Measurements from ENCODE around the gene SYNC.
"Not testable (repeated sequence)": the region's sequence is repeated elsewhere in the genome, so short reads cannot be mapped to it uniquely, and the experiment has no call there.

The SYNC gene

DNA sequence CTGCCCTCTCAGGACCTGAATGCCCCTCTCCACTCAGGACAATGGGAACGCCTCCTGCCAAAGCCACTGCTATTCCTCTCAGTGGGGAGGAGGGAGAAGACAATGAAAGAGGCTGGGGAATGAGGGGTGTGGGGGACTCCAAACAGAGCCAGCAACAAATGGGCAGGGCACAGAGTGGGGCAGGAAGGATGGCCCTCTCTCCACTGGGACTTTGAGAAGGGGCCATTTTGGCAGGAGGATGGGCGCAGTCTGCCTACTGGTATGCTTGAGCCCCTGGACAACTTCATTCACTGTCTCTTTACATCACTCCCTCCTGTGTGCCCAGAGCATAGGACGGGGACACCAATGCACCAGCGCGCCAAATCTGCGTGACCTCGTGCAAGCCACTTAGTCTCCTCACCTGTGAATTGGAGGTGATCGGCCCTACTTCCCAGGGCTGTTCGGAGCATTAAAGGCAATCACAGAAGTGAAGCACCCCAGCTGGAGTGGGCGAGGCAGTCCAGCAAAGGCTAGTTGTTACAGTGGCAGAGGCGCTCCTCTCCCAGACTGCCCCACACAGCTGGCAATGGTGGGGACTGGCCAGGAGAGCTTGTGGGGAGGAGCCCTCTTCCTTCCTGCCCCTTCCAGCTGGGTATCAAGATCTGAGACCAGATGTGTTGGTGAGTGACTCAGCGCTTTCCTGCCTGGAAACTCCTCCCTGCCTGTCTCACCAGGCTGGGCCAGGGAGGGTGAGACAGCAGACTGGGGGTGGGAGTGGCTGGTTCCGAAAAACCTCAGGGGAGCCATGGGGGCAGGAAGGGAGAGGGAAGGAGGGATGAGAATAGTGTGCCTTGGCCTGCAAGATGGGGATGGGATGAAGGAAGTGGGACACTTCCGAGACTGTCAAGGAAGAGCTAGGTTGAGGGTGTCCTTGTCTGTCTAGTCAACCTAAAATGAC lies 22.4 kb upstream of the SYNC start:
- DNase-seq: peak; percentile 97

DNA sequence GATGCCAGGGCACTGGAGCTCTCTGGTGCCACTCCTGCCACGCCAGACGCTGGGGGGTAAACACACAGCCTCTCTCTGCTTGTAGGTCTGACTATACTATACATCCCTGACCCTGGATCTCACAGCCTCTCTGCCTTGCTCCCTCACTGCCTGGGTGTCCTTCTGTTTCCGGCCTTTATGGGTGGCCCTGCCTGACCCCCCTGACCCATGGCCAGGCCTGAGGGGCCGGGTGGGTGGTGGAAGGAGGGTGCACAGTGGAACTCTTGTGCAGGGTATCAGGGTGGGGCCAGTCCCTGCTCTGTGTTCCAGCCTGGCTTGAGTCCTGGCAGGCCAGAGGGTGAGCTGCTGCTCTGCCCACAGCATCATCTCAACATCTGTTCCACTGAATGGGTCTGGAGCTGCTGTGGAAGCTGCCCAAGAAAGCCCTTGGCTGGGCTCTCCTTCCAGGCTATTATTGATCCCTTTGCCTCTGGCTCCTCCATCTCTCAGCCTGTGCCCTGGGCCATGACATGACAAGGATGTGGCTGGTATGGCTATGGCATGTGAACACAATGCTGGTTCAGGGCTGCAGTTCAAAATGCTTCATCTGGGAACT lies 17.2 kb upstream of the SYNC start:
- no peak for DNase-seq

DNA sequence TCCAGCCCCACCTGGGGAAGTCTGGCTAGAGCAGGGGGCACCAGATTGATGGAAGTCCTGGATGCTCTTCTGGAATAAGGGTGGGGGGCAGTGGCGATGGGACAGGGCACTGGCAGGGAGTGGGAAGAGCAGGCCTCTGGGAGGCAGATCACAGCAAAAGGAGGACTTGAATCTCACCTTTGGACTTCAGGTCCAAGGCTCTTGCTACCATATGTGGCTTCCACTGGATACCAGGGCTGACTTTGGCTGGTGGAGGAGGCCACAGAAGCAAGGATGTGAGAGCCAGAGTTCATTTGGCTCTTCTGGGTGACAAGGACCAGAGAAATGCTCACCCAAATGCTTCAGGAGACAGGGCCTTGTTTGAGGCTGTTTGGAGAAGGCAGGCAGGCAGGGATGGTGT lies 16.0 kb upstream of the SYNC start:
- no peak for DNase-seq

DNA sequence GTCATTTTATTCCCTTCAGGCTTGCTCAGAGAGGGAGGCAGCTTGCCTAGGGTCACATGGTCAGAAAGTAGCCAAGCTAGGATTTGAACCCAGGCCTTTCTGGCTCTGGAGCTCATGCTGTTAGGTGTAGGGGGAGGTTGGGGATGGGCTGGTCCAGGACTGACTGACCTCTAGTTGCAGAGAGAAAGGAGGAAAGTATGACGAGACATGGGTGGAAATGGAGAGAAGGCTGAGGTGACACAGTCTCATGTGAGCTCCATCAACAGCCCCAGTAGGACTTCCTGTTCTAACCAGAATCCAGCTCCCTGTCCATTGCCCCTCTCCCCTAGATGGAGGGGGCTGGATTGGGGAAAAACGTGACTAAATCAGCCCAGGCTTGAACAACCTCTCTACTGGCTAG lies 15.5 kb upstream of the SYNC start:
- no peak for DNase-seq

DNA sequence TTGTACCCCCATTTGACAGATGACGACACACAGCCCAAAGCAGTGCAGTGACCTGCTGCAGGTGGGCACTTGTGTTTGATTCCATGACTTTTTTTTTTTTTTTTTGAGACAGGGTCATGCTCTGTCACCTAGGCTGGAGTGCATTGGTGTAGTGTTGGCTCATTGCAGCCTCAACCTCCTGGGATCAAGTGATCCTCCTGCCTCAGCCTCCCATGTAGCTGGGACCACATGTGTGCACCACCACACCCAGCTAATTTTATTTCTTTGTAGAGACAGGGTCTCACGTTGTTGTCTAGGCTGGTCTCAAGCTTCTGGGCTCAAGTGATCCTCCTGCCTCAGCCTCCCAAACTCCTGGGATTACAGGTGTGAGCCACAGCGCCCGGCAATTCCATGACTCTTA lies 14.9 kb upstream of the SYNC start:
- no peak for DNase-seq

DNA sequence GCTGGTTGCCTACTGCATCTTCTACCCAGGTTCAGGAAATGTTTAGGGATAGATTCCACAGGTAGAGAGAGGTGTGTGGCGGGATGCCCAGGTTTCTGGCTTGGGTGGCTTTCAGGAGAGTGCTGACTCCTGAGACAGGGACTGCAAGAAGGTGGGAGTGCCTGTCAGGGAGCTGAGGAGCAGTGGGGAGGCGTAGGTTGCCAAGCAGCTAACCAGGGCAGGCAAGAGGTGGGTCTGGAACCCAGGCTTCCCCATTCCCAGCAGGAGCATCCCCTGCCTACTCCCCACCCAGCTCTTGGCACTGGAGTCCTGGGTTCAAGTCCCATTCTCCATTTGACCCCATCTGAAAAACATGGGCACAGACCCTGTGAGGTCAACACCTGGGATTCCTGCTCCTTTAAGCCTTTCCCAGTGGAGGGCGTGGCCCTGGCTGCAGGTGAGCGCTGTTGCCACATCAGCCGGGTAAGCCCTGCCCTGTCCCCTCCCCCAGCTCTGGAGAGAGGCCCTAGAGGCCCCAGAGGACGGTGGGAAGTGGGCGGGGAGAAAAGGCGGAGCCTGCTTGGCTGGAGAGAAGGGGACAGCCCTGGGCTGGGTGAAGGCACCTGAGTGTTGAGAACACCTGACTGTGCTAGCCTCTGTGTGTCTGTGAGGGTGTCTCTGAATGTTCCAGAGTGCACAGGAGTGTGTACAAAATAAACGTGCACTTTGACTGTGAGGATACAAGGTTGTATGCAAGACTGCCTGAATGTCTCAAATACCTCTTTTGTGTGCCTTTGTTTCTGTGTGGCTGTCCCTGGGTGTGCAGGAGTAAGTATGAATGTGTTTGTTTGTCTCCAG lies 14.0 kb upstream of the SYNC start:
- peak; percentile 83 for DNase-seq

DNA sequence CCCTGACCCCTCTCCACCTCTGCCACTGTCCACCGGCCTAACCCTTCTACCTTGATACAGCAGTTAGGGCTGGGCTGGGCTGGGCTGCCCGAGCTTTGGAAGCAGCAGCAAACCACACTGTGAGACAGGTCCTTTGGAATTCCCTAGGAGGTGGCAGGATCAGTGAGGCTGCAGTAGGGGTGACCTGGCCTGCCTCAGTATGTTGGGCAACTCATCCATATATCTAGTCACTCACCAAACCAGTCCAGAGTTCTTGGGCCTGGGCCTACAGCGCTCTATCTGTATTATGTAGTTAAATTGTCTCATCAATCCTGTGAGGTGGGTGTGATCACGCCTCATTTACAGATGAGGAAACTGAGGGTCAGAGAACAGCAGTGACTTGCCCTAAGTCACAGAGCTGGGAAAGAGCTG lies 13.3 kb upstream of the SYNC start:
- DNase-seq: no peak

DNA sequence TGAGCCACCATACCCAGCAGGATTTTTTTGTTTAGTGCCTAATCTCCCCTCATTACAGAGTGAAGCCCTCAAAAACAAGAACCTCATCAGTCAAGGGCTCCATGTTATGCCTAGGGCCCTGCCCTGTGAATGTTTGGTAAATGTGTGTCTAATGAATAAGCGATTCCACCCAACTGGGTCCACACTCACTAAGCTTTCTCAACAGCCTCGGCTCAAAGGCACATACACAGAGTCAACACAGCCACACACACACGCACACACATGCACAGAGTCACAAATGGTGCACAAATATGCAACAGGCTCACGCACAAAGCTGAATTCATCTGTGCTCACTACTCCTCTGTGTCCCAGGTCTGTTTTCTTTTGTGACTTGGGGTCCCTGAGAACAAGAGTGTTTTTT lies 11.7 kb upstream of the SYNC start:
- no peak for DNase-seq

DNA sequence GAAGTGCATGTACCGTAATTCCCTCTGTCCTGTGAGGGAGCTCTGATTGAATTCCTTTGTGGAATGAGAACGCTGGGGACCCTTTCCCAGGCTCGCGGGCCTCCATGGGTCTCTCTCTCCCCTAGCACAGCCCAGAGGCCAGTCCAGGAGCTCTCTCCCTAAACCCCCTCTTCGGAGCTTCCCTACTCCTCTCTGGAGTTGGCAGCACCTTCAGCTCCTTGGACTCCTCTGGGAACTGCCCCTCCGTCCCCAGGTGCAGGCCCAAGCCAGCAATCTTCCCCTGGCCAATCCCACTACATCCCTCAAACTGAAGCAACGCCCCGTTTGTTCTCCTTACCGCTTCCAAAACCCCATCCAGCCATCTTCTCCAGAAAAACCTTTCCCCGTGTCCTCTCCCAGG lies 10.5 kb upstream of the SYNC start:
- DNase-seq: no peak

DNA sequence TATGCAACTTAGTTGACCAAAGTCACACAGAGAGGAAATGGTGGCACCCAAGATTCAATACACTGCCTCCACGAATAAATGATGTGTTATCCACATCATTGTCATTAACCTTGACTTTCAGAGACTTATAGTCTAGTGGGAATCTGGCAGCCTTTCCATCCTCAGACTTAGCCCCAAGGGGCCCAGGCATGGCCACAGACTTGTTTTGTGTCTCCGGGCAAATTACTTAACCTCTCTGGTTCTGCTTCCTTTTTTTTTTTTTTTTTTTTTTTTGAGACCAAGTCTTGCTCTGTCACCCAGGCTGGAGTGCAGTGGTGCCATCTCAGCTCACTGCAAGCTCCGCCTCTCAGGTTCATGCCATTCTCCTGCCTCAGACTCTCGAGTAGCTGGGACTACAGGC lies 8.7 kb upstream of the SYNC start:
- not testable (repeated sequence) for DNase-seq

DNA sequence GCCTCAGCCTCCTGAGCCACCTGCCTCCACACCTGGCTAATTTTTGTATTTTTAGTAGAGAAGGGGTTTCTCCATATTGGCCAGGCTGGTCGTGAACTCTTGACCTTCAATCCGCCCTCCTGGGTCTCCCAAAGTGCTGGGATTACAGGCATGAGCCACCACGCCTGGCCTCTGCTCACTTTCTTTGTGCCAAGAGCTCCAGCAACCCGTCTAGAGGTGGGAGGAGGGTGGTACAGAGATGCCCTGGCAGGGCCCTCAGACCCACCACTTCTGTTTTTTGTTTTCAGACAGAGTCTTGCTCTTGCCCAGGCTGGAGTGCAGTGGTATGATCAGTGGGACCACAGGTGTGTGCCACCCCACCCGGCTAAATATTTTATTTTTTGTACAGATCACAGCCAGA lies 6.9 kb upstream of the SYNC start:
- peak; percentile 57 for DNase-seq

DNA sequence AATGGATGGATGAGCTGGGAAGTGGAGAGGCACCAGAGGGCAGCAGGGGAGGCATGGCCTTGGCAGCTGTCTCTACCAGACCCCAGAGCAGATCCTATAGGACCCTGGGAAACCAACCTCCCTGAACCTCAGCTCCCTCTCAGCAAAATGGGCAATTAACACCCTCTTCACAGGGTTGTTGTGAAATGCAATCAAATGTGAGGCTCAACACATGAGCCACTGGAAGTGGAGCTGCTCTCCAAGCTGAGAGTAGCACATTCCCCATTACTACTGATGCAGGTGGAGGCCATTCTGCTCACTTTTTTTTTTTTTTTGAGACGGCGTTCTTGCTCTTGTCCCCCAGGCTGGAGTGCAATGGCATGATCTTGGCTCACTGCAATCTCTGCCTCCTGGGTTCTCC lies 6.5 kb upstream of the SYNC start:
- no peak for DNase-seq

DNA sequence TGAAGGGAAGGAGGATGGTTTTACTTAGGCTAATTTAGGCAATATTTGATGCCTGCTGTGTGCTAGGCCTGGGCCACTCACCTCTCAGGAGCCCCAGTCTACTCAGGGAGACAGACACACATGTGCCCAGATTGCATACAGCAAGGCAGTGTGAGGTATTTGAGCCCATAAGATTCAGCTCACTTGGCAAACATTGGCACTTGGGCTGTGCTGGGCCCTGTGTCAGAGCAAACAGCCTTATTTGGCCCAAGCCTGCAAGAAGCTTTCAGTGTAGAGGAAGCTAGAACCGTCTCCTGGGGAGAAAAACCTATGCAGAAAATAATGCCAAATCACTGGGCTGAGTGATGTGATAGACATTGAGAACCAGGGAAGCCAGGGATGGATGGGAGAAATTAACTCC lies 3.9 kb upstream of the SYNC start:
- no peak for DNase-seq

DNA sequence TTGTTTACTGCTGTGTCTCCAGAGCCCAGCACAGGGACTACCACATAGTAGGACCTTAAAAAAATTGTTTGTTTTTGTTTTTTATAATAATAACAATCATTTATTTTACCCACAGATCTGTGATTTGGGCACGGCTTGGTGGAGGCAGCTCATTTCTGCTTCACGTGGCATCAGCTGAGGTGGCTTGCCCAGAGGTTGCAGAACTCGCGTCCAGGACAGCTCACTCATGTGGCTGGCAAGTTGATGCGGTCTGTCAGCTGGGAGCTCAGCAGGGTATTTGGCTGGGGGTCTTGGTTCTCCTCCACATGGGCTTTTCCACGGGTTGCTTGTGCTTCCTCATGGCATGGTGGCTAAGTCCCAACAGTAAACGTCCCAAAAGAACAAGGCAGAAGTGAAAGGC lies 2.9 kb upstream of the SYNC start:
- no peak for DNase-seq

DNA sequence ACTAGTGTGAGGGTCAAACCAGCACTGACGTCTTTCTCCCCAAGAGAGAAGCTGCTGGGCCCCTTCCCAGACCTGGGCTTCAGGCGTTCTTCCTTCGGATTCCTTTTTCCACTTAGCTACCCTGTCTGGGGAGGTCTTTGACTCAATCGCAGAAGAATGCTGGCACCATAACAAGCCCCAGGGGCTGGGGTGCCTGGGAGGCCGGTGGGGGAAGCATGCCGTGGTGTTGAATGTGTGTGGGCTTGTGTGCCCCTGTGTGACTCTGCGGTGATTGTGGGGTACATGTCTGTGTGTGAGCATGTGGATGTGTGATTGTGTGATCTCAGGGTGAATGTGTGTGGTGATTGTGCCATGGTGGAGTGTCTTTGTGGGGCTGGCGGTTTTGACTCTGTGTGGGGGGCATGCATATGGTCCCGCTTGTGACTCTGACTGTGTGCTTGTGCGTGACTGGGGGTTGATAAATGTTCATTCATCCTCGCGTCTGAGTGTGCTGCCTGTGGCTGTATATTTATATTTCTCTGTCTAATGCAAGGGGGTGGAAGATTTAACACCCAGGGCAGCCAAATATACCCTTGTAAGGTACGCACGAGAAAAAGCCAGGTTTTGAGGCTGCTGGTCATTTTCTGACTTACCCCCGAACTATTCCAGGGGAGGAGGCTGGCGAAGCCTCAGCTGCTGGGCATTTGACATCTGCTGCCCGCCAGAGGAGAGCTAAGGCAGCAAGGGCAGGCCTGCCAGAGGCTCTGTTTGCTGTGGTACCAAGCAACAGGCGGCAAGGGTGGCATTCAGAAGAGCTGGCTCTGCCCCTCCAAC lies 1.1 kb upstream of the SYNC start:
- no peak for DNase-seq

DNA sequence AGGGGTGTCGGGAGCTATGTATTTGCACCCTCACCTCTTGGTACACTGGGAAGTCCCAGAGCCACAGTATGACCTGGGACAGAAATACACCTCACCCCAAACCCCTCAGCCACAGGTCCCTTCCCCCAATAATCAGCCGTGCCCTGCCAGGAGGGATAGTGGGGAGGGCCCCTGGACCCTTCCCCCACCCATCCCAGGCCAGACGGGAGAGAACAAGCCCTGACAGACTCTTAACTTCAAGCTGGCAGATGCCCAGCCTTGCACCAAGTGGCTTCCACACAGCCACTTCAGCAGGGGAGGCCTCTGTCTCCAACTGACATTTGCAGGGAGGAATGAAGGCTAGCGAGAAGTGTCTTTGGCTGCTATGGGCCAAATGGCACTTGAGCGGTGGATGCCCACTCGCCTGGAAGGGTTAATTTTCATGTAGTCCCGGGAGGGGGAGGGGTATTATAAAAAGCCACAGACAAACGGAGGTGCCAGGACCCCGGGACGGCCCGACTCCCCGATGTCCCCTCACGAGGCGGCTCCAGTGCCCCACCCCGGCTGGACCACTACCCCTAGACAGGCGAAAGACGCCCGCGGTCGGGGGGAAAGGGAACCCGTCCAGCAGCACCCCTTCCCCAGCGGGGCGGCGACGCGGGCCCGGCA lies 495 bp downstream of the SYNC start:
- peak; percentile 40 for DNase-seq

DNA sequence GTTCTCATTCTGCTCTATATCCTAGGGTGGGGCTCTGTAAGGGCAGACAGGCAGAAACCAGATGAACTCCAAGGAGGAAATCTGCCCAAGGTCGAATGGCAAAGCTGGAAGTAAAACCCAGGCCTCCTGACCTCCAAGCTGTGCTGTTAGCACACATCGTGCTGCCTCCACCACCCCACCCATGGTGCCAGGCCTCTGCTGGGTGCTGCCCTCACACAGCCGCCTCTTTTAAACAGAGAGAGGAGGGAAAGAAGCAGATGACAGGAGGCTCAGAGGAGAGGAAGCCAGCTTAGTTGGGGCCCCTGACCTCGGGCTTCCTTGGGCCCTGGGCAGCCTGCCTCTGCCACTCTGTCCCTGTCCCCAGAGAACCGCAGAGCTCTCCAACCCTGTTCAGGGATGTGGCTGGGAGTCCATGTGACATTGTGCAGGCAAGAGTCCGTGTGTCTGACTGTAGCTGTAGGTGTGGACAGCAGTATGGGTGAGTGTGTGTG lies 1.1 kb downstream of the SYNC start:
- no peak for DNase-seq

DNA sequence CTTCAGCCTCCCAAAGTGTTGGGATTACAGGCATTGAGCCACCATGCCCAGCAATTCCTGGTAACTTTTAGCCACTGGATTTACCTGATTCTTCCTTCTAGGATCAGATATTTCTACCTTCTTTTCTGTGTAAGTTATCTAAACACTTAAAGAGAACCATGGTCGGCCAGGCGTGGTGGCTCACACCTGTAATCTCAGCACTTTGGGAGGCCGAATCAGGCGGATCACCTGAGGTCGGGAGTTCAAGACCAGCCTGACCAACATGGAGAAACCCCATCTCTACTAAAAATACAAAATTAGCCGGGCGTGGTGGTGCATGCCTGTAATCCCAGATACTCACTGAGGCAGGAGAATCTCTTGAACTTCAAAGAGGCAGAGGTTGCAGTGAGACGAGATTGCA lies 5.6 kb downstream of the SYNC start:
- not testable (repeated sequence) for DNase-seq

DNA sequence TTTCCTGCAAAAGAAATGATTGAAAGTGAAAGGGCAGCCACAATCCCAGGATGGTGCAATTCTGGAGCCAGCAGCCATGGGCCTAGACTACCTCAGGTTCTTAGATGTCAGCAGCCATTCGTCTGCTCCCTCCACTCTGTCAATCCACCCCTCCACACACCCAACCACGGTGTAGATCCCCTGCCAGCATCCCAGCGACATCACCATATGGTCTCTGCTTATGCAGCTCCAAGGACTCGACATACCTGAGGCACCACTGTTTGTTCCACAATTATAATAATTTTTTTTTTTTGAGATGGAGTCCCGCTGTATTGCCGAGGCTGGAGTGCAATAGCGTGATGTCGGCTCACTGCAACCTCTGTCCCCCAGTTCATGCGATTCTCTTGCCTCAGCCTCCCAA lies 6.5 kb downstream of the SYNC start:
- no peak for DNase-seq

DNA sequence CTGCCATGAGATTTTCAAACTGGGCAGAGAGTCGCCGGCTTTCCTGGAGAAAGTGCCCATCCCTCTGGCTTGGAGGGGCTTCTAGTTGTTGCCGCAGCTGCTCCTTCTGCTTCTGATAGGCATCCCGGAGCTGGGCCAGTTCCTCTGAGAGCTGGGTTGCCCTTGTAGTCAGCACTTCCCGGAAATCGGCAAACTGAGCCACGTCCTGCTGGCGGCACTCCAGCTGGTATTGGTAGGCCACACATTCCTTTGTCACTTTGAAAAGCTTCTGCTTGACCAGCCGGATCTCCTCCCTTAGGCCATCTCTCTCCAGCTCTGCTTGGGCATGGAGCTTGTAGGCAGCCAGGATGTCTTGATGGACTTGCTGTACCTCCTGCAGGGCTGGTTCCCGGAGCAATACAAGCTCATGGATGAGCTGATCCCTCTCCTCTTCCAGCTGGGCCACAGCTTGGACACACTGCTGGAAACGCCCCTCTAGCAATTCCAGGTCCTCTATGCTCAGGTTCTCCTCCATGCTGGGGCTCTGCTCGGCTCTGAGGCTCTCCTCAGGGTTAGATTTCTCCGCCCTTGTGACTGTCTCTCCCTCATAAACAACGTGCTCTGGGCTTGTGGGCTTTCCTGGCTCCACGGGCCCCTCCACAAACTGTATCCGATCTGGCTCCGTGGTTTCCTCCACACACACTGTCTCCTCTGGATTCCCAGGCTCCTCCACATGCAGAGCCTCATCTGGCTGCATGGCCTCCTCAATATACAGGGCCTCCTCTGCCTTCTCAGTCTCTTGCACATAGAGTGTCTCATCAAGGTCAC lies 7.3 kb downstream of the SYNC start:
- DNase-seq: peak; percentile 76

Measured in hematopoietic multipotent progenitor cell treated with erythropoietin and hydrocortisone succinate and interleukin-3 and kit ligand, for 4 days (in vitro differentiated cells).